T-helper 2 cell treated with Interferon-gamma antibody and Interleukin-4, amounts not matched to agents 100 ng/mL and 5 ng/mL, for 36 hours (primary cell): ENCODE results near the gene ABL1. TPM values are rescaled to one million over a fixed set of nuclear protein-coding genes. Genes with fewer than 3 reads are reported as not detected.
"Not testable (repeated sequence)": the region's sequence is repeated elsewhere in the genome, so short reads cannot be mapped to it uniquely, and the experiment has no call there.

Experiments used
- intact Hi-C: fragments of 100-400 bp; cut with micrococcal nuclease; formaldehyde crosslinking; loops from one replicate; pipeline ENCODE4 v1.15.1; 2023
- total RNA-seq: library from RNA; stranded (reverse); gene quantifications from 2 replicates; pipeline ENCODE4 v1.2.3, GENCODE V29; 2022

ABL1 gene
- 31.9 and 35.4 TPM in 2 replicates for total RNA-seq

GRCh38 chr9:130834371-130835336 lies at the start of gene ABL1:
ABL1 (plus strand) TSS chr9:130835254; CDS start chr9:130835447, 193 bp downstream.
- intact Hi-C loops: loop anchor here (10.0 kb wide), 1 partner anchor 120 kb away; no protein-coding TSS in a partner anchor

- intact Hi-C loops: no loop called here
Observed at GRCh38 chr9:130785940-130786508, 49.0 kb upstream of the ABL1 start.

GRCh38 chr9:130786526-130786925 lies 48.5 kb upstream of the ABL1 start:
- intact Hi-C loops: no loop called here

- intact Hi-C loops: no loop called here
Observed at GRCh38 chr9:130789747-130790672, 45.0 kb upstream of the ABL1 start.

GRCh38 chr9:130791303-130791894 lies 43.7 kb upstream of the ABL1 start:
- intact Hi-C loops: no loop called here

GRCh38 chr9:130793589-130793988 lies 41.5 kb upstream of the ABL1 start:
- intact Hi-C loops: no loop called here

- intact Hi-C loops: not testable (repeated sequence)
Observed at GRCh38 chr9:130794021-130794420, 41.0 kb upstream of the ABL1 start.

- intact Hi-C loops: not testable (repeated sequence)
Observed at GRCh38 chr9:130794423-130794822, 40.6 kb upstream of the ABL1 start.

GRCh38 chr9:130794923-130795495 lies 40.0 kb upstream of the ABL1 start:
- intact Hi-C loops: no loop called here

- intact Hi-C loops: not testable (repeated sequence)
Observed at GRCh38 chr9:130803116-130803515, 31.9 kb upstream of the ABL1 start.

- intact Hi-C loops: no loop called here
Observed at GRCh38 chr9:130805510-130806326, 29.3 kb upstream of the ABL1 start.

- intact Hi-C loops: no loop called here
Observed at GRCh38 chr9:130806327-130806716, 28.7 kb upstream of the ABL1 start.

GRCh38 chr9:130810609-130811136 lies 24.4 kb upstream of the ABL1 start:
- intact Hi-C loops: no loop called here

GRCh38 chr9:130815242-130815808 lies 19.7 kb upstream of the ABL1 start:
- intact Hi-C loops: no loop called here

GRCh38 chr9:130817914-130818313 lies 17.1 kb upstream of the ABL1 start:
- intact Hi-C loops: no loop called here

GRCh38 chr9:130820135-130820738 lies 14.8 kb upstream of the ABL1 start:
- intact Hi-C loops: no loop called here

- intact Hi-C loops: no loop called here
Observed at GRCh38 chr9:130823435-130823834, 11.6 kb upstream of the ABL1 start.

- intact Hi-C loops: no loop called here
Observed at GRCh38 chr9:130824079-130824478, 11.0 kb upstream of the ABL1 start.
